Stomach (tissue), 9 donors: ENCODE measurements around the gene GLP2R. TPM values are rescaled to one million over a fixed set of nuclear protein-coding genes. Genes with fewer than 3 reads are reported as not detected.

Experiments
- DNase-seq, 2 donors: peaks; one replicate each; pipeline versions ENCODE4 v3.0.0 to v3.0.0-alpha.2; 2013 to 2019
- H3K27ac ChIP-seq, 5 donors: fragments of 200-600 bp in 4 of 5; sonication (generic) in 4 of 5; one replicate each; pipeline ENCODE4 v1.5.1; 2013 to 2019; ENCODE audit warnings: mild to moderate bottlenecking in 1 of 5, moderate library complexity in 1 of 5
- H3K27me3 ChIP-seq, 3 donors: fragments of 200-600 bp; sonication (generic); one replicate each; pipeline ENCODE4 v1.5.1; 2017 to 2019; ENCODE audit warnings: mixed run types in 1 of 3
- H3K36me3 ChIP-seq, 4 donors: fragments of 200-600 bp; sonication (generic); 1 replicate in 3 of 4; 2 replicates in 1 of 4; pipeline ENCODE4 v1.5.1; 2016 to 2019
- H3K4me1 ChIP-seq, 4 donors: fragments of 200-600 bp; sonication (generic); one replicate each; pipeline ENCODE4 v1.5.1; 2016 to 2019
- H3K4me3 ChIP-seq, 4 donors: fragments of 200-600 bp; sonication (generic) in 3 of 4; one replicate each; pipeline ENCODE4 v1.5.1; 2016 to 2019; ENCODE audit warnings: mild to moderate bottlenecking in 1 of 4
- H3K9me3 ChIP-seq, 4 donors: fragments of 200-600 bp; sonication (generic); one replicate each; pipeline ENCODE4 v1.5.1; 2016 to 2019
- CTCF ChIP-seq, 7 experiments: fragments of 450-650 bp in 4 of 7; fragments of 200-600 bp in 3 of 7; sonication (generic) in 3 of 7; IDR thresholded peaks; one replicate each; pipeline ENCODE4 v1.5.1; 2016 to 2019; ENCODE audit warnings: antibody characterized with exemption in 7 of 7, control low read depth in 2 of 7, mild to moderate bottlenecking in 1 of 7
- EP300 ChIP-seq: sonication (generic); formaldehyde crosslinking; IDR thresholded peaks from one replicate; pipeline ENCODE4 v1.6.1; 2017; ENCODE audit warnings: antibody characterized with exemption
- POLR2A ChIP-seq, 4 donors: fragments of 450-650 bp; IDR thresholded peaks; one replicate each; pipeline ENCODE4 v1.6.1; 2016; ENCODE audit warnings: antibody characterized with exemption in 4 of 4, control low read depth in 2 of 4, mild to moderate bottlenecking in 1 of 4, moderate library complexity in 1 of 4
- POLR2AphosphoS5 ChIP-seq, 3 donors: sonication (generic); formaldehyde crosslinking; IDR thresholded peaks; one replicate each; pipeline ENCODE4 v1.6.1; 2016; ENCODE audit warnings: antibody characterized with exemption in 3 of 3
- WGBS, 5 donors: extraction: QIAGEN DNeasy Blood & Tissue Kit in 3 of 5; methylation state at CpG; one replicate each; pipeline versions ENCODE4 v1.1.5 to v1.1.7; 2013 to 2018; 5-methylcytosine and 5-hydroxymethylcytosine counted together
- intact Hi-C: fragments of 100-400 bp; cut with DNase I; formaldehyde crosslinking; loops from one replicate; pipeline ENCODE4 v1.15.1; 2023; ENCODE audit warnings: low total_unique reads
- polyA plus RNA-seq, 3 donors: library from polyadenylated mRNA; stranded (reverse); fragments of 200-250 nt; gene quantifications; one replicate each; pipeline ENCODE4 v1.2.3, GENCODE V29; 2013
- total RNA-seq, 5 donors: library from RNA; depleted of rRNA; stranded (reverse); fragments of >200 nt; gene quantifications; one replicate each; pipeline versions ENCODE4 v1.1.0 to v1.2.3, GENCODE V29; 2014 to 2016
- donor health status: healthy with polysubstance abuse.
- donor health status: Bipolar disorder and iron deficiency.
- donor health status: healthy.

Gene GLP2R
- total and polyA plus RNA-seq, 8 donors = 0.40 to 15.4 (median 5.8) TPM

- Histone ChIP-seq H3K4me1 (peaks cover 0 to 12% (median 7%) of the 10 kb centered on the region in 4 donors), H3K4me3 (no peak overlapping the region), H3K36me3 (peaks cover 0 to 61% (median 38%) of the 10 kb centered on the region in 4 donors), H3K27ac (no peak overlapping the region), H3K9me3 (peaks cover 0 to 14% (median 5%) of the 10 kb centered on the region in 4 donors), H3K27me3 (no peaks in the 10 kb centered on the region)
- intact Hi-C loops = no loop called here
- TF ChIP-seq POLR2AphosphoS5 (IDR thresholded peaks at IDR 0.05) (no peak), EP300 (no peak), CTCF (IDR thresholded peaks at IDR 0.05) (no peak), POLR2A (IDR thresholded peaks at IDR 0.05) (no peak)
- DNase-seq = no peak
- WGBS, 5 donors = 77 to 83% (median 82%) methylated on average over 8 to 9 of the region's 9 CpGs
These were observed 115.1 kb downstream of the GLP2R start for GRCh38 chr17:9940841-9941240.

- Histone ChIP-seq H3K27me3 (no peaks in the 10 kb centered on the region), H3K4me3 (no peak overlapping the region), H3K9me3 (peaks cover 0 to 14% (median 5%) of the 10 kb centered on the region in 4 donors), H3K36me3 (peaks cover 0 to 62% (median 38%) of the 10 kb centered on the region in 4 donors), H3K4me1 (peaks cover 0 to 12% (median 7%) of the 10 kb centered on the region in 4 donors), H3K27ac (no peak overlapping the region)
- WGBS, 5 donors = 86 to 90% (median 90%) methylated on average over 13 of the region's 13 CpGs
- DNase-seq = no peak
- TF ChIP-seq POLR2AphosphoS5 (IDR thresholded peaks at IDR 0.05) (no peak), EP300 (no peak), POLR2A (IDR thresholded peaks at IDR 0.05) (no peak), CTCF (IDR thresholded peaks at IDR 0.05) (no peak)
- intact Hi-C loops = no loop called here
These were observed 115.6 kb downstream of the GLP2R start for GRCh38 chr17:9941305-9941704.

Other genes with a start within 250 kb of the GLP2R start
- not detected for gene CFAP52, start 249.3 kb upstream of the GLP2R start, total RNA-seq
- gene CFAP52, start 249.3 kb upstream of the GLP2R start, polyA plus RNA-seq = not detected
- gene USP43, start 180.4 kb upstream of the GLP2R start, total RNA-seq = 10 to 100 TPM in 3 of 5 donors, 1 to 10 TPM in 2; 1.3 to 55.4 (median 10.3) TPM
- 1 to 10 TPM; 1.5 to 3.8 (median 1.5) TPM for gene USP43, start 180.4 kb upstream of the GLP2R start, polyA plus RNA-seq
- gene DHRS7C, start 34.3 kb upstream of the GLP2R start, total RNA-seq = not detected
- not detected for gene DHRS7C, start 34.3 kb upstream of the GLP2R start, polyA plus RNA-seq
- not detected for gene GSG1L2, start 3.8 kb upstream of the GLP2R start, total RNA-seq
- gene GSG1L2, start 3.8 kb upstream of the GLP2R start, polyA plus RNA-seq = not detected
- gene RCVRN, start 79.3 kb downstream of the GLP2R start, total RNA-seq = under 1 TPM in 1 of 5 donors, not detected in 4; 0.18 TPM
- under 1 TPM in 1 of 3 donors, not detected in 2; 0.75 TPM for gene RCVRN, start 79.3 kb downstream of the GLP2R start, polyA plus RNA-seq